Hematopoietic multipotent progenitor cell treated with erythropoietin and hydrocortisone succinate and interleukin-3 and kit ligand, for 17 days (in vitro differentiated cells): Measurements from ENCODE around the gene LRRC8D.
"Not testable (repeated sequence)": the region's sequence is repeated elsewhere in the genome, so short reads cannot be mapped to it uniquely, and the experiment has no call there.

Source experiments
- DNase-seq: peaks from one replicate; pipeline ENCODE4 v3.0.0-alpha.2; 2015; ENCODE audit warnings: low spot score

LRRC8D gene

GRCh38 chr1:89913353-89914095, 92.7 kb downstream of the LRRC8D start:
- no peak for DNase-seq

GRCh38 chr1:89917353-89917752, 96.5 kb downstream of the LRRC8D start:
- no peak for DNase-seq

DNA sequence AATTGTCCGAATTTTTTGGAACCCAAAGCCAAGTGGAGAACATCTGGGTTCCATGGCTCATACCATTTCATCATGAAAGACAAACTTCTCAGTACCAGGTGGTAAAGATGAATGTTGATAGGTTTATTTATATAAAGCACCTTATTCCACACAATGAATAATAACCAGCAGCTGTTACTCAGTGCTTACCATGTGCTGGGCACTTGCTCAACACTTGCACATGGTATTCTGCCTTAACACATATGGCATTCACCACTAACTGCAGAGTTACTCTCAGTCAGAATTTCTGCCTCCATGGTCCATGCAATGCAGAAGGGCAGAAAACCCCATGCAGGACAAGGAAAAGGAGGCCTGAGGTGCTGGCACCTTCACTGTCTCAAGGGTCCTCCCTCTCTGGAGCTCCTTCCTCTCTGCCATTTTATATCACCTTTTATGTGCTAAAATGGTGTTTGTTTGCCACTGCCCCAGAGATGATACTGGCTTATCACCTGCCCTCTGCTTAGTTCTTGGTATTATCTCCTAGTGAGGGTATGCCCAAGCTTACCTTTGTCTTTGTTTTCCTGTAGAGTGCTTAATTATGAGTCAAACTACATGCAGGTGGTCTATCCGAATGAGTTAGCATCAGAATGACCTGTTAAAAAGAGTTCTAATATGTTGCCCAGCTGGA, 97.4 kb downstream of the LRRC8D start:
- DNase-seq: no peak

DNA sequence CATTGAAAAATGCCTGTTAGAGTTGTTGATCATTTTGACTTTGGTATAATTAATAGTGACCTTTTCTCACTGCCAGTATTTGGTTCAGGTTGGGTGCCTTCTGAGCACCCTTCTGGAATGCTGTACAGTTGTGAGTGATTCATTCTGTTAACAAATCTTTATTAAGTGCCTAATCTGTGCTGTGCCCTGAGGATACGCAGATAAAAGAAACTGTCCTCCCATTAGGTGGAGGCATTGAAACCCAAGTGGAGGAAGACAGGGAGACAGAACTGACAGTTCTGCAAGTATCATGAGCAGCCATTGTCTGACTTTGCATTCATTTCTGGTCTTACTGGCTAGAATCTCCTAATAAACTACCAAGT, 97.9 kb downstream of the LRRC8D start:
- DNase-seq: no peak

DNA sequence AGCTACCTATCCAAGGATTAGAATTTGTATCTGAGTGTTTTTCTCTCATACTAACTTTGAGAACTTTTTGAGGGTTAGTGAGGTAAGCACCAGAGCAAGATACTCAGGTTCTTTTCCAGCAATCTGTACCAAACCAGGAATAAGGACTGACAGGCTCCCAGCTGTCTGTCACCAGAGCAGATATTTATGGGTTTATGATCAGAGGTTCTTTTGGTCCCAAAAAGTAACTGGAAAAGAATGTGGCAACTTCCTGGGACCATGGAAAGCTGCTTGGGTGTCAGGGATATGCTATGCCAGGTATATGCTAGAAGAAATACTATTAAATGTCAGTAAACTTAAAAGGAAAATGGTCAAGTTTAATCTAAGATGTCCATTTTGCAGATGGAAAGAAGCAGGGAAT, 98.3 kb downstream of the LRRC8D start:
- no peak for DNase-seq

- no peak for DNase-seq
Observed at GRCh38 chr1:89922911-89923310, 102.1 kb downstream of the LRRC8D start.

- DNase-seq: no peak
Observed at GRCh38 chr1:89923517-89923916, 102.7 kb downstream of the LRRC8D start.

DNA sequence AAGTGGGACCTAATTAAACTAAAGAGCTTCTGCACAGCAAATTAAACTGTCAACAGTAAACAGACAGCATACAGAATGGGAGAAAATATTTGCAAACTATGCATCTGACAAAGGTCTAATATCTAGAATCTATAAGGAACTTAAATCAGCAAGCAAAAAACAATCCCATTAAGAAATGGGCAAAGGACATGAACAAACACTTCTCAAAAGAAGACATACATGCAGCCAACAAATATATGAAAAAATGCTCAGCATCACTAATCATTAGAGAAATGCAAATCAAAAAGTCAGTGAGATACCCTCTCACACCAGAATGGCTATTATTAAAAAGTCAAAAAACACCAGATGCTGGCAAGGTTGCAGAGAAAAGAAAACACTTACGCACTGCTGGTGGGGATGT, 103.2 kb downstream of the LRRC8D start:
- DNase-seq: not testable (repeated sequence)

DNA sequence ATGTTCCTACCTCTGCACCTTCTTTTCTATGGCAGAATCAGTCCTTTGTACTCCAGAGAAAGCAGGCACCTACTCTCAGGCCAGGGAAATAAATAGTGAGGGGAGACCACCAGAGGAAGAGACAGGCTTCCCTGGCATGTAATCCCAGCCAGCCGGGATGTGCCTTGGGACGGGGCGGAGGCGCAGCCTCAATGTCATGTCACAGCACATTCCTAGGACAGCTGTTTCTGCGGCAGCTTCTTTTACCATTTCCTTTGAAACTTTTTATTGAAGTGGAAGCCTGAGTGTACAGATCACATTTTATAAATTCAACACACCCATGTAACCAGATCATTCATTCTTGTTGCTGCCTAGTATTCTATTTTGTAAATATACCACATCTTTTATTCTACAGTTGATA, 106.2 kb downstream of the LRRC8D start:
- DNase-seq: no peak

GRCh38 chr1:89927478-89927877, 106.6 kb downstream of the LRRC8D start:
- DNase-seq: no peak

- no peak for DNase-seq
Observed at GRCh38 chr1:89928506-89928905, 107.7 kb downstream of the LRRC8D start.

DNA sequence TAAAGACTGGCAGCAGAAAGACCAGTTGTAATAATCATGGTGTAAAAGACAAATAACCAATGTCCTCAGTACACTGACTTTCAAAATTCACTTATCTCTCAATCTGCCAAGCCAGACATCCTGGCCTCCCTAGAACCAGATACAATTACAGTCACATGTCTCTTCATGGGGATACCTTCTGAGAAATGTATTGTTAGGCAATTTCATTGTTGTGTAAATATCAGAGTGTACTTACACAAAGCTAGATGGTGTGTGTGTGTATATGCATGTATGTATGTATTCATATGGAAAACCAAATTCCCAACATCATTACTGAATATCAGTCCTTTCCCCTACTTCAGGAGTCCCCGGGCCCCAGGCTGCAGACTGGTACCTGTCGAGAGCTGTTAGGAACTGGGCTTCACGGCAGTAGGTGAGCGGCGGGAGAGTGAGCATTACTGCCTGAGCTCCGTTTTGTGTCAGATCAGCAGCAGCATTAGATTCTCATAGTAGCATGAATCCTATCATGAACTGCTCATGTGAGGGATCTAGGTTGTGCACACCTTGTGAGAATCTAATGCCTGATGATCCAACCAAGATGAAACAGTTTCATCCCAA, 108.7 kb downstream of the LRRC8D start:
- no peak for DNase-seq

DNA sequence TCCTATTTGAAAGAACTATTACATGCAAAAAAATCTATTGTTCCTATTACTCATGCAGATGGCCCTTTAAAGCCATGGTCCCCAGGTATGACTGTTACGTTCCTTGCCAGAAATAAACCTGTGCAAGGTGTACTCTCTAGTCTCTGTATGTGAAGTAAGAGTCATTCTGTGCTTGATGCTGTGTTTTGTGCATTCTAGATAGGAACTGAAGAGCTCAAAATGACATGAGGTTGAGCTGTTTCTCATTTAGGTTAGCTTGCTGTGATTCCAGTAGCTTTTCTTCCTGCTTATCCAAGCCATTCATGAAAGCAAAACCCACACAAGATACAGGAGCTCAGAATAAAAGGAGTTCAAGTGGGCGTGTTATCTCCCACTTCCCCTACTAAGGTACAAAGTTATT, 109.7 kb downstream of the LRRC8D start:
- no peak for DNase-seq

- no peak for DNase-seq
Observed at GRCh38 chr1:89931964-89932363, 111.1 kb downstream of the LRRC8D start.

GRCh38 chr1:89932598-89933364, 111.9 kb downstream of the LRRC8D start:
- DNase-seq: no peak

DNA sequence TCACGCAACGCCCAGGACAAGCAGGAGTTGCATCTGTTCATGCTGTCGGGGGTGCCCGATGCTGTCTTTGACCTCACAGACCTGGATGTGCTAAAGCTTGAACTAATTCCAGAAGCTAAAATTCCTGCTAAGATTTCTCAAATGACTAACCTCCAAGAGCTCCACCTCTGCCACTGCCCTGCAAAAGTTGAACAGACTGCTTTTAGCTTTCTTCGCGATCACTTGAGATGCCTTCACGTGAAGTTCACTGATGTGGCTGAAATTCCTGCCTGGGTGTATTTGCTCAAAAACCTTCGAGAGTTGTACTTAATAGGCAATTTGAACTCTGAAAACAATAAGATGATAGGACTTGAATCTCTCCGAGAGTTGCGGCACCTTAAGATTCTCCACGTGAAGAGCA, 113.6 kb downstream of the LRRC8D start:
- no peak for DNase-seq

DNA sequence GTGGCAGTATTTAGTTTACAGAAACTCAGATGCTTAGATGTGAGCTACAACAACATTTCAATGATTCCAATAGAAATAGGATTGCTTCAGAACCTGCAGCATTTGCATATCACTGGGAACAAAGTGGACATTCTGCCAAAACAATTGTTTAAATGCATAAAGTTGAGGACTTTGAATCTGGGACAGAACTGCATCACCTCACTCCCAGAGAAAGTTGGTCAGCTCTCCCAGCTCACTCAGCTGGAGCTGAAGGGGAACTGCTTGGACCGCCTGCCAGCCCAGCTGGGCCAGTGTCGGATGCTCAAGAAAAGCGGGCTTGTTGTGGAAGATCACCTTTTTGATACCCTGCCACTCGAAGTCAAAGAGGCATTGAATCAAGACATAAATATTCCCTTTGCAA, 114.4 kb downstream of the LRRC8D start:
- DNase-seq: no peak

DNA sequence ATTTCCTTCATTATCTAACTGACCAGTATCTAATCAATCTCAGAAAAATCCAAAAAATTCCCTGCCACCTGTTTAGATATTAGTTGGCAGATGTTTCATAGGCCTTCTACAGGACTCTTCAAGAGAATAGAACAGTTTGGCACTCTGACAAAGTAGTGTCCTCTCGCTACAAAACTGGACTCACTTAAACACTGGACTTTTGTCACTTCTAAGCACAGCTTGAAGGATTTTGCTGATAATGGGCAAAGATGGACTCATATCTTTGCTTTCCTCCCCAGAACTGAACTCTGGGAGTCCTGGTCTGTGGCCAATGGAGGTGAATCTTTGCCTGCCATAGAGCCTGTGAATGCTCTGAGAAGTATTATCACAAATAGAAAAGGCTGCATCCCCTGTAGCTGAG, 115.9 kb downstream of the LRRC8D start:
- DNase-seq: no peak

DNA sequence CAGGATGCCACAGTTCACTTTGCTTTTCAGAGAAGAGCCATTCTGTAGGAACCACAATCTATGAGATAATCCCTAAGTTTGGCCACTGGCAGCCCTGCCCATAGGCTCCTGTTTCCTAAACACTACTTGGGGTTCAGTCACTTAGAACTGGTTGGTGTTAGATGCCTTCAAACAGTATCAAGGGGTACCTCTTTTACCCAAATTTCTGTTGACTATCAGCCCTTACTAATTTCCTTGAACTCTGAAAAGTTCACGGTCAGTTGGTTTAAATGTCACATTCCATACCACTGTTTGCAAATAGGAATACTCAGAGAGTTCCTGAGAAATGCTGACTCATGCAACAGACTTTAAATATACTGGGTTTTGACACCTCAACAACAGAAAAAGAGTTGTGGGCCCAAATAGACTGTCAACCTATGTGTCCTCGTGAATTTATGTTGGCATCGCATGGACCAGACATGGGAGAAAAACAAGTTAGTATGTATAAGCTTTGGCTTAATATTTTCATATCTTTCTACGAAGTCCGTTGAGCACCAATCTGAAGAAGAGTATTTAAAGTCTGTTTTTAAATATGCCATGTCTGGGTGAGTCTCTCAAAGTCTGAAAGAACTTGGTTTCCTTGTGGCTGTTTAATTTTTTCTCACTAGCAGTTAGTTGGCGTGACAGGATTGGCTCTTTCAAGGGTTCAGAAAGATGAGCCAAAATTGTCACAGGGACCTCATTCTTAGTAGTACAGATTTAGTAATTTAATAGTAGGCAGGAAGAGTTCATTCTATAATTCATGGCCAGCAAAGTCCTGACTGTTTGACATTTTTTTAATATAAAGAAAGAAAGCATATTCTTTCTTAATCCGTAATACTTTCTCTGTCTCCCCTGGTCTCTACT, 117.6 kb downstream of the LRRC8D start:
- DNase-seq: no peak

GRCh38 chr1:89939059-89939570, 118.3 kb downstream of the LRRC8D start:
- no peak for DNase-seq

GRCh38 chr1:89939693-89940438, 119.0 kb downstream of the LRRC8D start:
- no peak for DNase-seq
